CD4-positive, alpha-beta T cell (primary cell): ENCODE results near the gene ANKRD17. TPM values are rescaled to one million over a fixed set of nuclear protein-coding genes. Genes with fewer than 3 reads are reported as not detected.

Source experiments
- ATAC-seq: fragments of 200-7000 bp; cut with Tn5 transposase; one replicate; pipeline ENCODE4 v1.10.0; 2022; ENCODE audit warnings: mild to moderate bottlenecking; ENCODE audit not compliant: poor library complexity
- CTCF ChIA-PET: fragments of 350-600 bp; sonication (Branson Sonifier 250); formaldehyde crosslinking; loops from one replicate; lab custom pipeline; 2021; ENCODE audit warnings: antibody characterized with exemption, inconsistent platforms; lab: Charles Lee
- POLR2A ChIA-PET: fragments of 350-600 bp; sonication (Branson Sonifier 250); formaldehyde crosslinking; loops from one replicate; lab custom pipeline; 2021; ENCODE audit warnings: antibody characterized with exemption, inconsistent platforms; lab: Charles Lee
- DNase-seq, 14 experiments: peaks; one replicate each; pipeline ENCODE4 v3.0.0-alpha.2; 2013 to 2020; ENCODE audit warnings: mixed read lengths in 2 of 14
- H3K27ac ChIP-seq, 2 donors: one replicate each; pipeline versions ENCODE4 v1.5.1 to v1.7.0; 2013; ENCODE audit warnings: low read length in 2 of 2, low read depth in 1 of 2, mild to moderate bottlenecking in 1 of 2
- H3K27me3 ChIP-seq, 2 experiments: 1 replicate in 1 of 2; 2 replicates in 1 of 2; pipeline versions ENCODE4 v1.6.1 to v1.7.0; 2013; ENCODE audit warnings: low read length in 2 of 2, control low read depth in 1 of 2, mild to moderate bottlenecking in 1 of 2, moderate library complexity in 1 of 2; ENCODE audit not compliant: insufficient read depth in 2 of 2, control insufficient read depth in 1 of 2
- H3K36me3 ChIP-seq: one replicate; pipeline ENCODE4 v1.6.1; 2013; ENCODE audit warnings: low read length, control low read depth; ENCODE audit not compliant: insufficient read depth
- H3K4me1 ChIP-seq: one replicate; pipeline ENCODE4 v1.6.1; 2013; ENCODE audit warnings: low read length, control low read depth; ENCODE audit not compliant: insufficient read depth
- H3K4me3 ChIP-seq: one replicate; pipeline ENCODE4 v1.5.1; 2013; ENCODE audit warnings: mild to moderate bottlenecking, low read length, moderate library complexity
- H3K9me3 ChIP-seq, 2 experiments: 1 replicate in 1 of 2; 2 replicates in 1 of 2; pipeline versions ENCODE4 v1.6.1 to v1.7.0; 2013; ENCODE audit warnings: low read length in 2 of 2, mild to moderate bottlenecking in 2 of 2, control low read depth in 1 of 2, moderate library complexity in 1 of 2; ENCODE audit not compliant: control insufficient read depth in 1 of 2, insufficient read depth in 1 of 2
- H3K27ac Mint-ChIP-seq: one replicate; pipeline ENCODE4 v1.8.0; 2020; ENCODE audit warnings: mixed read lengths
- H3K27me3 Mint-ChIP-seq: one replicate; pipeline ENCODE4 v1.8.0; 2021; ENCODE audit warnings: mixed read lengths
- H3K36me3 Mint-ChIP-seq: one replicate; pipeline ENCODE4 v1.8.0; 2021; ENCODE audit warnings: low read depth, mixed read lengths
- H3K4me1 Mint-ChIP-seq: one replicate; pipeline ENCODE4 v1.8.0; 2021; ENCODE audit warnings: low read depth, mixed read lengths
- H3K4me3 Mint-ChIP-seq: one replicate; pipeline ENCODE4 v1.8.0; 2020; ENCODE audit warnings: mild to moderate bottlenecking, mixed read lengths
- H3K9me3 Mint-ChIP-seq: one replicate; pipeline ENCODE4 v1.8.0; 2020; ENCODE audit warnings: mixed read lengths
- intact Hi-C, 2 experiments: fragments of 100-400 bp; cut with DNase I in 1 of 2; cut with micrococcal nuclease in 1 of 2; formaldehyde crosslinking; loops; one replicate each; pipeline versions ENCODE4 v1.15.1 to v1.9.0; 2023 to 2025; cut with DNase I, micrococcal nuclease
- total RNA-seq, 174 experiments: library from RNA in 2 of 174; stranded (reverse) in 2 of 174; gene quantifications; one replicate each; pipeline ENCODE4 v1.2.3 and lab custom pipeline; 2021 to 2026
- TF ChIP-seq, protein P1 (sequence below): fragments of 200-600 bp; IDR thresholded peaks from one replicate; pipeline ENCODE4 v1.8.0; 2022; ENCODE audit warnings: antibody characterized with exemption, mild to moderate bottlenecking

ANKRD17 gene
- total RNA-seq, 2 experiments from 2014 or later, result 31.9 to 34.1 TPM

- no peak for ATAC-seq
- ChIA-PET POLR2A (no interaction called here), CTCF (interaction anchor here (2.0 kb wide), 1 partner anchor 104 kb away, joined by 4 read pairs; no protein-coding TSS in a partner anchor)
- intact Hi-C loops, result no loop called here
- no peaks in the 10 kb centered on the region for H3K9me3 ChIP-seq
- H3K27me3 ChIP-seq, result no peaks in the 10 kb centered on the region
- H3K4me1 Mint-ChIP-seq, result no peaks in the 10 kb centered on the region
- DNase-seq, result no peak
- H3K4me3 ChIP-seq, result no peak overlapping the region
- H3K9me3 Mint-ChIP-seq, result no peaks in the 10 kb centered on the region
- TF ChIP-seq, protein P1, sequence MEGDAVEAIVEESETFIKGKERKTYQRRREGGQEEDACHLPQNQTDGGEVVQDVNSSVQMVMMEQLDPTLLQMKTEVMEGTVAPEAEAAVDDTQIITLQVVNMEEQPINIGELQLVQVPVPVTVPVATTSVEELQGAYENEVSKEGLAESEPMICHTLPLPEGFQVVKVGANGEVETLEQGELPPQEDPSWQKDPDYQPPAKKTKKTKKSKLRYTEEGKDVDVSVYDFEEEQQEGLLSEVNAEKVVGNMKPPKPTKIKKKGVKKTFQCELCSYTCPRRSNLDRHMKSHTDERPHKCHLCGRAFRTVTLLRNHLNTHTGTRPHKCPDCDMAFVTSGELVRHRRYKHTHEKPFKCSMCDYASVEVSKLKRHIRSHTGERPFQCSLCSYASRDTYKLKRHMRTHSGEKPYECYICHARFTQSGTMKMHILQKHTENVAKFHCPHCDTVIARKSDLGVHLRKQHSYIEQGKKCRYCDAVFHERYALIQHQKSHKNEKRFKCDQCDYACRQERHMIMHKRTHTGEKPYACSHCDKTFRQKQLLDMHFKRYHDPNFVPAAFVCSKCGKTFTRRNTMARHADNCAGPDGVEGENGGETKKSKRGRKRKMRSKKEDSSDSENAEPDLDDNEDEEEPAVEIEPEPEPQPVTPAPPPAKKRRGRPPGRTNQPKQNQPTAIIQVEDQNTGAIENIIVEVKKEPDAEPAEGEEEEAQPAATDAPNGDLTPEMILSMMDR, result no peak
- no peaks in the 10 kb centered on the region for H3K27me3 Mint-ChIP-seq
- peaks cover 75% of the 10 kb centered on the region for H3K36me3 Mint-ChIP-seq
- H3K36me3 ChIP-seq, result peaks cover 63% of the 10 kb centered on the region
- H3K27ac Mint-ChIP-seq, result no peak overlapping the region
- no peak overlapping the region for H3K27ac ChIP-seq
- no peaks in the 10 kb centered on the region for H3K4me1 ChIP-seq
- H3K4me3 Mint-ChIP-seq, result no peak overlapping the region
These were observed 105.7 kb downstream of the ANKRD17 start for GRCh38 chr4:73152893-73153292.

DNA sequence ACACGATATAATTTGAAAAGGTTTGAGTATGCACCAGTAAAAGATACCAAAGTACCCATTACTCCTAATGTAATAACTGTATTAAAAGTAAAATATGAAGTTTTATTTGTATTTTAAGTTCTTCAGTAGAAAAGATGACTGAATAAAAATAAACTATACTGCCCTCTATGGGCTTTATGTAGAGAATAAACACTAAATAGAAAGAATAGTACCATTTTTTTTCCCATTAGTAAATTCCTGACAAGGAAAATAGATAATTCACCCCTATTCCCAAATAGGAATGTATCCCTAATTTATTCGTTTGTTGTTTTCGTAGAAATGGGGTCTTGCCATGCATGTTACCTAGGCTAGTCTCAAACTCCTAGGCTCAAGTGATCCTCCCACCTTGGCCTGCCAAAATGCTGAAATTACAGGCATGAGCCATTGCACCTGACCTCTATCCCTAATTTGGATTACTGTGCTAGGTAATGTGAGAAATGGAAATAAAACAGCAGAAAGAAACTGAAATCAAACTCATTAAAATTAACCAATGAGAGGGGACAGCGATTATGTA lies 115.5 kb downstream of the ANKRD17 start:
- H3K27ac ChIP-seq, result no peak overlapping the region
- H3K4me3 Mint-ChIP-seq, result no peak overlapping the region
- H3K4me1 ChIP-seq, result no peaks in the 10 kb centered on the region
- no peak for ATAC-seq
- no peaks in the 10 kb centered on the region for H3K27me3 Mint-ChIP-seq
- DNase-seq, result peak in 1 of 14 experiments; percentile 3
- H3K9me3 Mint-ChIP-seq, result no peaks in the 10 kb centered on the region
- no peaks in the 10 kb centered on the region for H3K9me3 ChIP-seq
- ChIA-PET POLR2A (interaction anchor here (1.2 kb wide), 1 partner anchor 116 kb away, joined by 3 read pairs; no protein-coding TSS in a partner anchor), CTCF (no interaction called here)
- H3K4me1 Mint-ChIP-seq, result peaks cover 16% of the 10 kb centered on the region
- no peak overlapping the region for H3K27ac Mint-ChIP-seq
- H3K36me3 ChIP-seq, result peaks cover 76% of the 10 kb centered on the region
- TF ChIP-seq, protein P1, result peak; percentile 37
- intact Hi-C loops, result loop anchor here (5.0 kb wide), 1 partner anchor 114 kb away; the partner anchor contains the start of gene ANKRD17 (in 2 of the 2)
- no peaks in the 10 kb centered on the region for H3K27me3 ChIP-seq
- H3K4me3 ChIP-seq, result no peak overlapping the region
- H3K36me3 Mint-ChIP-seq, result peaks cover 91% of the 10 kb centered on the region

DNA sequence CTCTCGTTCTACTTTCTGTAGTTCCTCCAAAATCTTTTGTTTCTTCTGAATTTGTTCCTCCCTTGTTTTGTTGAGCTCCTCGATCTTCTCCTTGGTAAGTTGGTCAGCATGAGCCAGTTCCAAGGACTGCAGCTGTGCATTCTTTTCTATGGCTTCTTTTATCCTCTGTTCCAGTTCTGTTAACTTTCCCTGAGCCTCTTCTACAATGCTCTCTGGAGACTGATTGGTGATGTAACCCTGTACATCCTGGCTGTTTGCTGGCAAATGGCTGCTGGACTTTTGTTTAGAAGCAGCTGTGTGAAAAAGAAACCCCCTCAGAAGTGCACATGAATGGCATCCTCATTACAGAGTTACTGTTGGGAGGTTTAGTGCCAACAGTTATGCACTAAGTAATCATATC lies 118.6 kb downstream of the ANKRD17 start:
- intact Hi-C loops, result loop anchor here (5.0 kb wide), 1 partner anchor 117 kb away; the partner anchor contains the start of gene ANKRD17 (in 2 of the 2)
- Histone ChIP-seq H3K27me3 (no peaks in the 10 kb centered on the region), H3K9me3 (no peaks in the 10 kb centered on the region), H3K36me3 (peaks cover 66% of the 10 kb centered on the region), H3K27ac (no peak overlapping the region), H3K4me3 (no peak overlapping the region), H3K4me1 (no peaks in the 10 kb centered on the region)
- H3K4me1 Mint-ChIP-seq, result peaks cover 16% of the 10 kb centered on the region
- DNase-seq (no peak), ATAC-seq (no peak)
- ChIA-PET POLR2A (no interaction called here), CTCF (interaction anchor here (1.1 to 1.3 kb wide), 2 partner anchors 18 to 117 kb away, joined by 3 to 6 read pairs; no protein-coding TSS in a partner anchor)
- TF ChIP-seq, protein P1, result no peak
- H3K27ac Mint-ChIP-seq, result no peak overlapping the region
- H3K4me3 Mint-ChIP-seq, result no peak overlapping the region
- no peaks in the 10 kb centered on the region for H3K9me3 Mint-ChIP-seq
- H3K36me3 Mint-ChIP-seq, result peaks cover 85% of the 10 kb centered on the region
- no peaks in the 10 kb centered on the region for H3K27me3 Mint-ChIP-seq
